Stimulated activated CD8-positive, alpha-beta memory T cell treated with anti-CD3 and anti-CD28 coated beads, Interleukin-4, amount 100 ng/mL, for 1 hour (primary cell): Measurements from ENCODE around the gene DPEP2NB.

ENCODE experiments used
- DNase-seq, 2 donors: peaks; one replicate each; pipeline ENCODE4 v3.0.0-alpha.2; 2020; ENCODE audit warnings: low read depth in 2 of 2, low spot score in 1 of 2

Gene DPEP2NB

GRCh38 chr16:67963662-67964321 is 51.9 kb downstream of the DPEP2NB start:
- no peak for DNase-seq
